H1 (cell line): ENCODE measurements around the gene NUBP2. TPM values are rescaled to one million over a fixed set of nuclear protein-coding genes. Genes with fewer than 3 reads are reported as not detected.

Experiments used
- CTCF ChIA-PET: fragments of 300-600 bp; sonication (Branson Sonifier 250); formaldehyde crosslinking; loops from one replicate; lab custom pipeline; 2021; ENCODE audit not compliant: partially characterized antibody; lab: Charles Lee
- POLR2A ChIA-PET: fragments of 300-600 bp; sonication (Branson Sonifier 250); formaldehyde crosslinking; loops from one replicate; lab custom pipeline; 2021; ENCODE audit warnings: inconsistent platforms; ENCODE audit not compliant: partially characterized antibody; lab: Charles Lee
- DNase-seq, 2 experiments: peaks; one replicate each; pipeline versions ENCODE4 v3.0.0 to v3.0.0-alpha.2; 2010 to 2022; ENCODE audit warnings: low spot score in 2 of 2, low read depth in 1 of 2, mixed read lengths in 1 of 2
- FAIRE-seq: peaks from 2 replicates; lab custom pipeline; 2011; peaks lifted over from hg19 to GRCh38; lab: Jason Lieb, UNC
- H2AFZ ChIP-seq: 2 replicates; pipeline ENCODE4 v1.8.1; 2012; ENCODE audit warnings: low read length, inconsistent platforms
- H2AK5ac ChIP-seq: 2 replicates; pipeline ENCODE4 v1.6.1; 2013; ENCODE audit warnings: low read depth, low read length
- H2BK120ac ChIP-seq: replicated peaks from 2 replicates; pipeline ENCODE3; 2013; ENCODE audit warnings: low read depth, low read length, inconsistent platforms
- H2BK12ac ChIP-seq: 2 replicates; pipeline ENCODE4 v1.6.1; 2013; ENCODE audit warnings: low read depth, low read length
- H2BK15ac ChIP-seq: 2 replicates; pipeline ENCODE4 v1.6.1; 2013; ENCODE audit warnings: low read length
- H2BK20ac ChIP-seq: 2 replicates; pipeline ENCODE4 v1.6.1; 2013; ENCODE audit warnings: low read length
- H2BK5ac ChIP-seq: 2 replicates; pipeline ENCODE4 v1.6.1; 2013; ENCODE audit warnings: low read depth, low read length
- H3K14ac ChIP-seq: 2 replicates; pipeline ENCODE4 v1.6.1; 2013; ENCODE audit warnings: inconsistent platforms; ENCODE audit not compliant: insufficient read length
- H3K18ac ChIP-seq: 2 replicates; pipeline ENCODE4 v1.6.1; 2013; ENCODE audit warnings: low read length; ENCODE audit errors: extremely low read depth
- H3K23ac ChIP-seq: 2 replicates; pipeline ENCODE4 v1.6.1; 2013; ENCODE audit warnings: inconsistent platforms; ENCODE audit not compliant: insufficient read length
- H3K23me2 ChIP-seq: 2 replicates; pipeline ENCODE4 v1.6.1; 2013; ENCODE audit warnings: low read depth, low read length
- H3K27ac ChIP-seq: 2 replicates; pipeline ENCODE4 v1.6.1; 2011; ENCODE audit warnings: low read depth, low read length, inconsistent platforms
- H3K27me3 ChIP-seq, 4 experiments: replicated peaks in 1 of 4; 1 replicate in 1 of 4; 2 replicates in 3 of 4; pipeline versions ENCODE4 v1.6.1 to v1.8.1; 2011 to 2013; ENCODE audit warnings: low read length in 3 of 4, mild to moderate bottlenecking in 3 of 4, inconsistent platforms in 2 of 4, mixed read lengths in 2 of 4, moderate library complexity in 1 of 4; ENCODE audit not compliant: control insufficient read depth in 3 of 4, insufficient read depth in 3 of 4; ENCODE audit errors: extremely low read depth in 1 of 4
- H3K36me3 ChIP-seq, 4 experiments: 2 replicates each; pipeline versions ENCODE4 v1.6.1 to v1.8.1; 2011 to 2013; ENCODE audit warnings: mild to moderate bottlenecking in 4 of 4, low read length in 3 of 4, moderate library complexity in 2 of 4, control low read depth in 1 of 4, inconsistent platforms in 1 of 4; ENCODE audit not compliant: insufficient read depth in 4 of 4, control insufficient read depth in 2 of 4
- H3K4ac ChIP-seq: replicated peaks from 2 replicates; pipeline ENCODE3; 2013; ENCODE audit warnings: low read length, low read depth, mixed read lengths, inconsistent platforms; ENCODE audit not compliant: insufficient read length
- H3K4me1 ChIP-seq, 4 experiments: replicated peaks in 1 of 4; 1 replicate in 1 of 4; 2 replicates in 3 of 4; pipeline versions ENCODE4 v1.6.1 to v1.8.1; 2011 to 2013; ENCODE audit warnings: low read length in 3 of 4, inconsistent platforms in 2 of 4, mixed read lengths in 1 of 4; ENCODE audit not compliant: insufficient read depth in 4 of 4, control insufficient read depth in 3 of 4
- H3K4me2 ChIP-seq, 2 experiments: 2 replicates each; pipeline versions ENCODE4 v1.6.1 to v1.8.1; 2011 to 2013; ENCODE audit warnings: low read depth in 2 of 2, low read length in 2 of 2, control low read depth in 1 of 2, inconsistent platforms in 1 of 2, mild to moderate bottlenecking in 1 of 2; ENCODE audit not compliant: insufficient read depth in 1 of 2
- H3K4me3 ChIP-seq, 4 experiments: fragments of 200-600, 300-600 bp in 1 of 4; sonication (generic), shearing (Covaris generic), sonication (Bioruptor Twin) in 1 of 4; 2 replicates each; pipeline versions ENCODE4 v1.5.1 to v1.8.1; 2011 to 2016; ENCODE audit warnings: low read length in 4 of 4, low read depth in 3 of 4, control low read depth in 2 of 4, inconsistent platforms in 2 of 4, mild to moderate bottlenecking in 2 of 4, mixed read lengths in 1 of 4, moderate library complexity in 1 of 4; ENCODE audit not compliant: insufficient read depth in 2 of 4; ENCODE audit errors: extremely low read depth in 1 of 4
- H3K56ac ChIP-seq: replicated peaks from 2 replicates; pipeline ENCODE3; 2013; ENCODE audit warnings: low read depth, mild to moderate bottlenecking, mixed read lengths, low read length, inconsistent platforms; ENCODE audit not compliant: insufficient read length
- H3K79me1 ChIP-seq: 2 replicates; pipeline ENCODE4 v1.6.1; 2013; ENCODE audit warnings: low read depth, low read length, control low read depth
- H3K79me2 ChIP-seq, 2 experiments: 2 replicates each; pipeline versions ENCODE4 v1.6.1 to v1.8.1; 2012 to 2013; ENCODE audit warnings: low read length in 2 of 2, mild to moderate bottlenecking in 2 of 2, inconsistent platforms in 1 of 2; ENCODE audit not compliant: insufficient read depth in 2 of 2, control insufficient read depth in 1 of 2
- H3K9ac ChIP-seq, 4 experiments: replicated peaks in 1 of 4; 1 replicate in 1 of 4; 2 replicates in 3 of 4; pipeline versions ENCODE4 v1.6.1 to v1.8.1; 2011 to 2013; ENCODE audit warnings: low read depth in 3 of 4, low read length in 3 of 4, control low read depth in 2 of 4, mild to moderate bottlenecking in 2 of 4, moderate library complexity in 2 of 4, inconsistent platforms in 1 of 4; ENCODE audit errors: extremely low read depth in 1 of 4
- H3K9me3 ChIP-seq, 2 experiments: 2 replicates each; pipeline versions ENCODE4 v1.6.1 to v1.8.1; 2012 to 2013; ENCODE audit warnings: mild to moderate bottlenecking in 2 of 2, moderate library complexity in 2 of 2, control low read depth in 1 of 2, inconsistent platforms in 1 of 2, low read depth in 1 of 2, low read length in 1 of 2, mixed read lengths in 1 of 2; ENCODE audit not compliant: insufficient read depth in 2 of 2
- H4K20me1 ChIP-seq, 2 experiments: replicated peaks in 1 of 2; 2 replicates each; pipeline versions ENCODE3 to v1.8.1; 2011 to 2013; ENCODE audit warnings: inconsistent platforms in 2 of 2, low read length in 2 of 2, mild to moderate bottlenecking in 1 of 2; ENCODE audit not compliant: insufficient read depth in 2 of 2, control insufficient read depth in 1 of 2
- H4K5ac ChIP-seq: 2 replicates; pipeline ENCODE4 v1.6.1; 2013; ENCODE audit warnings: low read length, low read depth, mixed read lengths, inconsistent platforms; ENCODE audit not compliant: insufficient read length
- H4K8ac ChIP-seq: 2 replicates; pipeline ENCODE4 v1.8.0; 2013; ENCODE audit warnings: mild to moderate bottlenecking, moderate library complexity, low read length, inconsistent platforms; ENCODE audit not compliant: insufficient read depth; ENCODE audit errors: extremely low read depth
- H4K91ac ChIP-seq: replicated peaks from 2 replicates; pipeline ENCODE3; 2013; ENCODE audit warnings: low read length, mixed read lengths, inconsistent platforms; ENCODE audit not compliant: insufficient read length
- ASH2L ChIP-seq: fragments of 200-600, 300-600 bp; sonication (generic); IDR thresholded peaks from one replicate; pipeline ENCODE4 v1.7.1; 2017; ENCODE audit warnings: low read length
- BACH1 ChIP-seq: IDR thresholded peaks from 2 replicates; pipeline ENCODE4 v1.6.1; 2012; ENCODE audit warnings: low read length, improper control_type of control experiment
- BRCA1 ChIP-seq: IDR thresholded peaks from 2 replicates; pipeline ENCODE4 v1.6.1; 2012; ENCODE audit warnings: low read depth, low read length, improper control_type of control experiment
- KDM1A ChIP-seq: fragments of 200-600, 300-600 bp; sonication (generic); IDR thresholded peaks from 2 replicates; pipeline ENCODE4 v1.7.1; 2016; ENCODE audit warnings: mild to moderate bottlenecking, low read length, borderline replicate concordance
- PHF8 ChIP-seq: fragments of 200-600 bp; sonication (generic); conservative IDR thresholded peaks from 2 replicates; pipeline ENCODE4 v1.7.1; 2012; ENCODE audit warnings: low read depth, mild to moderate bottlenecking, inconsistent platforms, low read length, moderate library complexity
- POU5F1 ChIP-seq: IDR thresholded peaks from 2 replicates; pipeline ENCODE4 v1.6.1; 2011; ENCODE audit warnings: low read depth, mild to moderate bottlenecking, low read length, moderate library complexity
- RAD21 ChIP-seq, 2 experiments: IDR thresholded peaks in 1 of 2; conservative IDR thresholded peaks in 1 of 2; 2 replicates each; pipeline ENCODE4 v1.6.1; 2011; ENCODE audit warnings: low read depth in 2 of 2, low read length in 2 of 2, improper control_type of control experiment in 1 of 2, inconsistent platforms in 1 of 2, mild to moderate bottlenecking in 1 of 2, moderate library complexity in 1 of 2
- SIN3A ChIP-seq, 2 experiments: IDR thresholded peaks in 1 of 2; conservative IDR thresholded peaks in 1 of 2; 2 replicates each; pipeline ENCODE4 v1.6.1; 2011 to 2012; ENCODE audit warnings: low read length in 2 of 2, improper control_type of control experiment in 1 of 2, low read depth in 1 of 2, mild to moderate bottlenecking in 1 of 2
- SIRT6 ChIP-seq: IDR thresholded peaks from one replicate; pipeline ENCODE4 v1.7.1; 2012; ENCODE audit warnings: low read length, inconsistent platforms
- SP2 ChIP-seq: IDR thresholded peaks from 2 replicates; pipeline ENCODE4 v1.6.1; 2012; ENCODE audit warnings: mild to moderate bottlenecking, low read length, inconsistent platforms
- TBP ChIP-seq: IDR thresholded peaks from 2 replicates; pipeline ENCODE4 v1.6.1; 2011; ENCODE audit warnings: low read depth, low read length, improper control_type of control experiment
- WGBS, 2 experiments: shearing (Covaris generic) in 1 of 2; methylation state at CpG; one replicate each; pipeline versions ENCODE4 v1.1.6 to v1.1.7; 2013 to 2015; ENCODE audit warnings: low lambda C conversion rate in 2 of 2, mixed read lengths in 2 of 2, inconsistent platforms in 1 of 2, low coverage in 1 of 2, missing lambda C conversion rate in 1 of 2; ENCODE audit not compliant: insufficient replicate concordance in 2 of 2, insufficient coverage in 1 of 2, insufficient read length in 1 of 2; ENCODE audit errors: extremely low coverage in 1 of 2, missing lambda C conversion rate in 1 of 2; 5-methylcytosine and 5-hydroxymethylcytosine counted together
- polyA plus RNA-seq, 7 experiments: library from polyadenylated mRNA; depleted of rRNA in 3 of 7; stranded (reverse) in 5 of 7; unstranded in 2 of 7; fragments of >200 nt in 5 of 7; fragments of 200-250 nt in 2 of 7; gene quantifications; 1 replicate in 5 of 7; 2 replicates in 1 of 7; 4 replicates in 1 of 7; pipeline versions ENCODE4 v1.2.1 to v1.2.3, GENCODE V29; 2011 to 2013; ENCODE audit warnings: missing spikeins in 2 of 7, mixed read lengths in 2 of 7
- total RNA-seq: library from RNA; stranded (reverse); fragmentation: NEBNext Ultra II Directional; extraction: Animal tissue kit (Norgen Biotek cat#: 25700); gene quantifications from 2 replicates; pipeline ENCODE4 v1.2.1, GENCODE V29; 2021
- TF ChIP-seq, protein P1 (sequence below): IDR thresholded peaks from 2 replicates; pipeline ENCODE4 v1.6.1; 2012; ENCODE audit warnings: inconsistent platforms
- TF ChIP-seq, protein P2 (sequence below): IDR thresholded peaks from 2 replicates; pipeline ENCODE4 v1.6.1; 2012; ENCODE audit warnings: inconsistent platforms

NUBP2 gene
- total and polyA plus RNA-seq, 2 of the 8 experiments (the other 6 are each of a cell fraction or from before 2014, with no cell fraction given), result 70.3 to 96.9 TPM

DNA sequence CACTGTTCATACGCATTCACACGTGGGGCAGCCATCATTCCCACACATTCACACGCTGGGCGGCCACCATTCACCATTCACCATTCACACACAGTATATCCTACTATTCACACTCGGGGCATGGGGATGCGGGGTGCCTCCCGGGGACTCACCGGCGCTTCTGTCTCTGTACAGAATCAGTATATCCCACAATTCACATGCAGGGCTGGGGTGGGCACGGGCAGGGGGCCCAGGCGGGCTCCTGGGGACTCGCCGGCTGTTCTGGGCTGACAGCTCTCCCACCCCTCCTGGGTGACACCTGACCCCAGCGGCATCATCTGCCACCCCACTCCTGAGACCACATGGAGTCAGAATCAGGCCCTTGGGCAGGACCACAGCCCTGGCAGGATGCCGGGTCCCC lies 21.0 kb upstream of the NUBP2 start:
- Histone ChIP-seq H4K8ac (no peak overlapping the region), H4K91ac (no peak overlapping the region), H4K5ac (no peak overlapping the region), H3K4me2 (no peak overlapping the region), H3K9me3 (no peaks in the 10 kb centered on the region; a peak in 1 of 4 replicates), H3K79me1 (no peaks in the 10 kb centered on the region), H3K4ac (no peak overlapping the region), H3K9ac (no peak overlapping the region), H2AFZ (no peak overlapping the region), H2BK20ac (no peak overlapping the region), H3K23ac (no peak overlapping the region), H3K14ac (no peak overlapping the region), H3K56ac (no peak overlapping the region), H4K20me1 (peaks cover 1 to 8% of the 10 kb centered on the region in 2 experiments), H2BK15ac (no peak overlapping the region), H3K79me2 (no peaks in the 10 kb centered on the region; a peak in 1 of 4 replicates), H2BK5ac (no peak overlapping the region), H3K23me2 (no peaks in the 10 kb centered on the region; the same call in 1 of the 2 replicates), H2BK120ac (no peak overlapping the region), H3K18ac (no peak overlapping the region), H2AK5ac (no peak overlapping the region), H2BK12ac (no peak overlapping the region), H3K27ac (no peak overlapping the region), H3K4me1 (peaks cover 0 to 13% (median 7%) of the 10 kb centered on the region in 4 experiments; a peak in 5 of 7 replicates), H3K36me3 (peaks cover 0 to 17% (median 5%) of the 10 kb centered on the region in 4 experiments; a peak in 4 of 8 replicates), H3K27me3 (no peaks in the 10 kb centered on the region; a peak in 1 of 7 replicates), H3K4me3 (no peak overlapping the region)
- POLR2A ChIA-PET, result interaction anchor here (3.8 kb wide), 1 partner anchor 14 kb away, joined by 18 read pairs; no protein-coding TSS in a partner anchor
- DNase-seq (no peak), FAIRE-seq (no peak)
- CTCF ChIA-PET, result interaction anchor here (0.6 to 3.3 kb wide), 4 partner anchors 11 to 182 kb away, joined by 3 to 21 read pairs (median 8); no protein-coding TSS in a partner anchor
- WGBS, 2 experiments, result 90% methylated on average over 13 of the region's 15 CpGs; no CpG with 5 or more reads in 1 of the 2 experiments
- TF ChIP-seq RAD21 (IDR thresholded peaks at IDR 0.05 in 1 of 2, conservative IDR thresholded peaks at IDR 0.05 in 1 of 2; ENCODE audit: low read depth in 2 of 2, low read length in 2 of 2), result no peak
- TF ChIP-seq SIRT6, result no peak
- no peak for TF ChIP-seq BRCA1
- TF ChIP-seq SP2, result no peak
- no peak for TF ChIP-seq TBP
- TF ChIP-seq KDM1A, result no peak
- TF ChIP-seq ASH2L, result no peak
- no peak for TF ChIP-seq SIN3A (conservative IDR thresholded peaks at IDR 0.05 in 1 of 2, IDR thresholded peaks at IDR 0.05 in 1 of 2; ENCODE audit: low read depth in 1 of 2, low read length in 2 of 2)
- TF ChIP-seq PHF8, result no peak
- TF ChIP-seq, protein P1, sequence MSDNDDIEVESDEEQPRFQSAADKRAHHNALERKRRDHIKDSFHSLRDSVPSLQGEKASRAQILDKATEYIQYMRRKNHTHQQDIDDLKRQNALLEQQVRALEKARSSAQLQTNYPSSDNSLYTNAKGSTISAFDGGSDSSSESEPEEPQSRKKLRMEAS, result no peak
- TF ChIP-seq, protein P2, sequence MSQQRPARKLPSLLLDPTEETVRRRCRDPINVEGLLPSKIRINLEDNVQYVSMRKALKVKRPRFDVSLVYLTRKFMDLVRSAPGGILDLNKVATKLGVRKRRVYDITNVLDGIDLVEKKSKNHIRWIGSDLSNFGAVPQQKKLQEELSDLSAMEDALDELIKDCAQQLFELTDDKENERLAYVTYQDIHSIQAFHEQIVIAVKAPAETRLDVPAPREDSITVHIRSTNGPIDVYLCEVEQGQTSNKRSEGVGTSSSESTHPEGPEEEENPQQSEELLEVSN, result no peak
- TF ChIP-seq BACH1, result no peak
- no peak for TF ChIP-seq POU5F1
